Pancreas (tissue), 10 donors: ENCODE measurements around the gene GPC1. TPM values are rescaled to one million over a fixed set of nuclear protein-coding genes. Genes with fewer than 3 reads are reported as not detected.

Experiments
- ATAC-seq, 4 donors: fragments of 200-7000 bp; cut with Tn5 transposase; one replicate each; pipeline versions ENCODE4 v1.8.0 to v1.9.1; 2020; ENCODE audit warnings: mild to moderate bottlenecking in 4 of 4, moderate library complexity in 4 of 4
- DNase-seq, 6 donors: peaks; one replicate each; pipeline ENCODE4 v3.0.0-alpha.2; 2020
- FAIRE-seq: peaks from 2 replicates; lab custom pipeline; 2012; peaks lifted over from hg19 to GRCh38; lab: Jason Lieb, UNC
- H3K27ac ChIP-seq, 4 donors: fragments of 200-600 bp; sonication (generic); 1 replicate in 3 of 4; 2 replicates in 1 of 4; pipeline versions ENCODE4 v1.5.0 to v1.8.0; 2020
- H3K27me3 ChIP-seq, 4 donors: fragments of 200-600 bp; one replicate each; pipeline ENCODE4 v1.8.0; 2021
- H3K36me3 ChIP-seq, 3 donors: fragments of 200-600 bp; sonication (generic) in 1 of 3; one replicate each; pipeline versions ENCODE4 v1.5.0 to v1.8.0; 2020 to 2021
- H3K4me1 ChIP-seq, 3 donors: fragments of 200-600 bp; one replicate each; pipeline ENCODE4 v1.8.0; 2021
- H3K4me3 ChIP-seq, 4 donors: fragments of 200-600 bp; sonication (generic) in 2 of 4; one replicate each; pipeline versions ENCODE4 v1.5.0 to v1.8.0; 2020 to 2021
- H3K9me3 ChIP-seq, 4 donors: fragments of 200-600 bp; one replicate each; pipeline ENCODE4 v1.8.0; 2021
- WGBS, 2 donors: extraction: QIAGEN DNeasy Blood & Tissue Kit; methylation state at CpG; one replicate each; pipeline ENCODE4 v1.1.7; 2013; 5-methylcytosine and 5-hydroxymethylcytosine counted together
- intact Hi-C, 3 donors: fragments of 100-400 bp; cut with DNase I; formaldehyde crosslinking; loops; one replicate each; pipeline versions ENCODE4 v1.11.1 to v1.14.2; 2022
- polyA plus RNA-seq, 2 donors: library from polyadenylated mRNA; stranded (reverse); fragments of 200-250 nt; gene quantifications; one replicate each; pipeline ENCODE4 v1.2.3, GENCODE V29; 2013
- total RNA-seq, 6 donors: library from RNA; stranded (reverse); fragmentation: NEBNext Ultra II Directional in 4 of 6; extraction: Animal tissue kit (Norgen Biotek cat#: 25700) in 4 of 6; gene quantifications; one replicate each; pipeline versions ENCODE4 v1.2.1 to v1.2.4, GENCODE V29; 2021 to 2023
- TF ChIP-seq, protein P1 (sequence below), 4 donors: fragments of 200-600 bp; sonication (generic) in 3 of 4; IDR thresholded peaks; one replicate each; pipeline versions ENCODE4 v1.5.0 to v1.8.0; 2021; ENCODE audit warnings: antibody characterized with exemption in 4 of 4
- donor health status: healthy with polysubstance abuse.
- donor health status: DM: no; HTN: no; CAD: no; lungs with moderate emphysema.
- donor health status: DM: no; HTN: no; CAD: no.
- donor health status: control.
- donor health status: control.
- donor health status: Bipolar disorder and iron deficiency.
- donor health status: DM: yes; HTN: yes; CAD: no.
- donor health status: DM: no; HTN: no; CAD: no.
- donor health status: DM: no; HTN: no; CAD: no.
- donor health status: DM: yes; HTN: yes; CAD: no.

GPC1 gene
- total and polyA plus RNA-seq, 8 donors, result 11.7 to 37.6 (median 18.0) TPM

DNA sequence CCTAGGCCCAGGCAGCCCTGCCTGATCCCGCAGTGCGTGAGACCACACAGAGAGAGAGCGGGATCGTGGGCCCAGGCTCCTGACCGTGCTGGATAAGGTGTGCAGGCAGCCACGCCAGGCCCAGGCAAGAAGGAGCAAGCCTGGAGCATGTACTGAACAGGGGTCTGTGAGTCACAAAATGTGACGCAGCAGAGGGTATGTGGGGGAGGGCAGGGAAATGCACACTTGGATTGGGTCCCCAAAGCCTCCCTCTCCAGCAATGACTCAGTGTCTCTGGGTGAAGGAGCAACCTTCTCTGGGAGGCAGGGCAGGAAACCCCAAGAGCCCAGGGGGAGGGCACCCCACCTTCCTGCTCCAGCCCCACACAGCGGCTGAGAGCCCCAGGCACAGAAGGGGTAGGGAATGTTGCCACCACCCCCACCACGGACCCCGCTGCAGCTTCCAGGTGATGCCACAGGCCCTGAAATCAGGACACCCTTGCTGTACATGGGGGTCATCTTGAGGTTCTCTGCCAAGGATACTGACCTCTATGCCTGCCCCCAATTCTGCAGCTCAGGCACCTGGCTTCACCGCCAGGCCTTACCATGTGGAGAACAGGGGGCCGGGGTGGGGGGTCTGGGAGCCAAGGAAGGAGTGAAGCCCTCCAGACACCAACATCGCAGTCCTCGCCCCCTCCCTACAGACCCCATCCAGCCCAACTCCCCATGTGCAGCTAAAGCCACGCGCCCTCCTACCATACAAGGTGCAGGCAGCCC lies 1.3 kb upstream of the GPC1 start:
- H3K27me3 ChIP-seq, result no peaks in the 10 kb centered on the region
- no peaks in the 10 kb centered on the region for H3K36me3 ChIP-seq
- FAIRE-seq, result no peak
- DNase-seq, result peak in 4 of 6 donors; percentile 27 to 74 (median 48)
- TF ChIP-seq, protein P1, sequence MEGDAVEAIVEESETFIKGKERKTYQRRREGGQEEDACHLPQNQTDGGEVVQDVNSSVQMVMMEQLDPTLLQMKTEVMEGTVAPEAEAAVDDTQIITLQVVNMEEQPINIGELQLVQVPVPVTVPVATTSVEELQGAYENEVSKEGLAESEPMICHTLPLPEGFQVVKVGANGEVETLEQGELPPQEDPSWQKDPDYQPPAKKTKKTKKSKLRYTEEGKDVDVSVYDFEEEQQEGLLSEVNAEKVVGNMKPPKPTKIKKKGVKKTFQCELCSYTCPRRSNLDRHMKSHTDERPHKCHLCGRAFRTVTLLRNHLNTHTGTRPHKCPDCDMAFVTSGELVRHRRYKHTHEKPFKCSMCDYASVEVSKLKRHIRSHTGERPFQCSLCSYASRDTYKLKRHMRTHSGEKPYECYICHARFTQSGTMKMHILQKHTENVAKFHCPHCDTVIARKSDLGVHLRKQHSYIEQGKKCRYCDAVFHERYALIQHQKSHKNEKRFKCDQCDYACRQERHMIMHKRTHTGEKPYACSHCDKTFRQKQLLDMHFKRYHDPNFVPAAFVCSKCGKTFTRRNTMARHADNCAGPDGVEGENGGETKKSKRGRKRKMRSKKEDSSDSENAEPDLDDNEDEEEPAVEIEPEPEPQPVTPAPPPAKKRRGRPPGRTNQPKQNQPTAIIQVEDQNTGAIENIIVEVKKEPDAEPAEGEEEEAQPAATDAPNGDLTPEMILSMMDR (IDR thresholded peaks at IDR 0.05), result no peak
- H3K9me3 ChIP-seq, result no peaks in the 10 kb centered on the region
- intact Hi-C loops, result no loop called here
- H3K27ac ChIP-seq, result peak overlapping the region in 1 of 4 donors; percentile 79
- peak overlapping the region in 2 of 4 donors; percentile 56 to 84 for H3K4me3 ChIP-seq
- peak in 1 of 4 donors; percentile 5 for ATAC-seq
- peaks cover 0 to 11% (median 10%) of the 10 kb centered on the region in 3 donors for H3K4me1 ChIP-seq
- 89 to 91% methylated on average over 16 of the region's 16 CpGs for WGBS, 2 donors

DNA sequence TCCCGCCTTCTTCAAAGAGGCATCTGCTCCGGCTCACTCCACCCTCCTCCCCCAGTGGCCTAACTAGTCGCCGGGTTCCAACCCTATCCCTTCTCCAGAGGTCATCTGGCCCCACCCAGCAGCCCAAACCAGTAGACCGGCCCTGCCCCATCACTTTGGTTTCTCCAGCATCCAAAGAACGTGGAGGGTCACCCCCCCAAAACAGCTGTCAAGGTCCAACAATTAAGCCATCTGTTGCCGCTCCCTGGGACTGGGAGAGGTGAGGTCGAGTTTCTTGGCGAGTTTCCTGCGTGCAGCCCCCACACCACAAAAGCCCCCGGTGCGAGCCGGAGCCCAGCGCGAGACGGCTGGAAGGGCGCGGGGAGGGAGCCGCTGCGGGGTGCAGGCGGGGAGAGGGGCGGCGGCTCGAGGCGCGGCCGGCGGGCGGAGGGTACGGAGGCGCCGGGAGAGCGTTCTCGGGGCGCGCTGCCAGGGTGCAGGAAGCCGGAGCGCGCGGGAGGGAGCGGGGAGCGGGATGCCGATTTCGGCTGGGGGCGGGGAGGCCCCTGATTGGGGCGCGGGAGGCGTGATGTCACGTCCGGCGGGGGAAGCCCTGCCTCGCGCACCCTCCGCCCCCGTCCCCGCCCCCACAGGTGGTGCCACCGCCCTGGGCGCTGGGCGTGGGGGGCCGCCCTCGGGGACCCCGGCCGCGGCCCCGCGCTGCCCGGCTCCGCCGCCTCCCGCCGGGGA lies 571 bp upstream of the GPC1 start:
- peak; percentile 94 to 97 (median 95) for DNase-seq
- 2 to 3% methylated on average over 26 to 71 of the region's 71 CpGs for WGBS, 2 donors
- TF ChIP-seq, protein P1 (IDR thresholded peaks at IDR 0.05), result no peak
- FAIRE-seq, result no peak
- peak overlapping the region; percentile 23 to 84 (median 66) for H3K4me3 ChIP-seq
- no peaks in the 10 kb centered on the region for H3K9me3 ChIP-seq
- H3K36me3 ChIP-seq, result no peaks in the 10 kb centered on the region
- intact Hi-C loops, result loop anchor here in 1 of 3 donors (5.0 kb wide), 1 partner anchor 203 kb away; no protein-coding TSS in a partner anchor
- peak overlapping the region; percentile 23 to 79 (median 72) for H3K27ac ChIP-seq
- H3K4me1 ChIP-seq, result peaks cover 0 to 11% (median 10%) of the 10 kb centered on the region in 3 donors
- ATAC-seq, result peak; percentile 80 to 88 (median 85)
- no peaks in the 10 kb centered on the region for H3K27me3 ChIP-seq

DNA sequence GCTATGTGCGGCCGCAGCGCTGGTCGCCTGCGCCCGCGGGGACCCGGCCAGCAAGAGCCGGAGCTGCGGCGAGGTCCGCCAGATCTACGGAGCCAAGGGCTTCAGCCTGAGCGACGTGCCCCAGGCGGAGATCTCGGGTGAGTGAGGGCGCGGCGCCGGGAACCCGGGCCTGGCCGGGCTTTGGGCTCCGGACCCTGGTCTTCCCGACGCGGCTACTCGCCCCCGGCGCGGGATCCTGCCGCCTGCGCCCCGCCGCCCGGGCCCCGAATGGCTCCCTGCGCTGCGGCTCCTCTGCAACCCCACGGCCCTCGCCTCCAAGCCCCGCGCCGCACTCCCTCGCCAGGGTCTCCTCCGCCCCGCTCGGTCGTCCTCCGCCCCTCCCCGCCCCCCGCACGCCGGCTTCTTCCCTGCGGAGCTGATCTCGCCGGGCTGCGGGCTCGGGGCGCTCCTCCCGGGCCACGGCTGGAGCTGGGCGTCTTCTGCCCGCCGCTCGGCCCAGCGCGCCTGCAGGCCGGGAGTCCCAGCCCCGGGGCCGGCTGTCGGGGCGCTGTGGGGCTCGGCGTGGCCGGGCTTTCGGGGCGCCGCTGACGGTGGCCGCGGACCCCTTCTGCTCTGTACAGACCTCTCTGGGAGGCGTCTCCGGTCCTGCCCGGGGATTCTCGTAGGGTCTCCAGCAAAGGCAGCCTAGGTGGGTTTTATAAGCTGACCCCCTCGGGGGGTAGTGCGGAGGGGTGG lies 652 bp downstream of the GPC1 start:
- TF ChIP-seq, protein P1 (IDR thresholded peaks at IDR 0.05), result no peak
- H3K4me1 ChIP-seq, result peaks cover 0 to 11% (median 10%) of the 10 kb centered on the region in 3 donors
- ATAC-seq (peak in 2 of 4 donors; percentile 4 to 12), DNase-seq (peak in 3 of 6 donors; percentile 64 to 81 (median 77)), FAIRE-seq (no peak)
- no peaks in the 10 kb centered on the region for H3K36me3 ChIP-seq
- H3K4me3 ChIP-seq, result peak overlapping the region; percentile 56 to 84 (median 67)
- H3K27ac ChIP-seq, result peak overlapping the region; percentile 71 to 79 (median 74)
- H3K27me3 ChIP-seq, result no peaks in the 10 kb centered on the region
- intact Hi-C loops, result loop anchor here in 1 of 3 donors (5.0 kb wide), 1 partner anchor 204 kb away; no protein-coding TSS in a partner anchor
- WGBS, 2 donors, result 0 to 1% methylated on average over 65 to 88 of the region's 88 CpGs
- no peaks in the 10 kb centered on the region for H3K9me3 ChIP-seq

DNA sequence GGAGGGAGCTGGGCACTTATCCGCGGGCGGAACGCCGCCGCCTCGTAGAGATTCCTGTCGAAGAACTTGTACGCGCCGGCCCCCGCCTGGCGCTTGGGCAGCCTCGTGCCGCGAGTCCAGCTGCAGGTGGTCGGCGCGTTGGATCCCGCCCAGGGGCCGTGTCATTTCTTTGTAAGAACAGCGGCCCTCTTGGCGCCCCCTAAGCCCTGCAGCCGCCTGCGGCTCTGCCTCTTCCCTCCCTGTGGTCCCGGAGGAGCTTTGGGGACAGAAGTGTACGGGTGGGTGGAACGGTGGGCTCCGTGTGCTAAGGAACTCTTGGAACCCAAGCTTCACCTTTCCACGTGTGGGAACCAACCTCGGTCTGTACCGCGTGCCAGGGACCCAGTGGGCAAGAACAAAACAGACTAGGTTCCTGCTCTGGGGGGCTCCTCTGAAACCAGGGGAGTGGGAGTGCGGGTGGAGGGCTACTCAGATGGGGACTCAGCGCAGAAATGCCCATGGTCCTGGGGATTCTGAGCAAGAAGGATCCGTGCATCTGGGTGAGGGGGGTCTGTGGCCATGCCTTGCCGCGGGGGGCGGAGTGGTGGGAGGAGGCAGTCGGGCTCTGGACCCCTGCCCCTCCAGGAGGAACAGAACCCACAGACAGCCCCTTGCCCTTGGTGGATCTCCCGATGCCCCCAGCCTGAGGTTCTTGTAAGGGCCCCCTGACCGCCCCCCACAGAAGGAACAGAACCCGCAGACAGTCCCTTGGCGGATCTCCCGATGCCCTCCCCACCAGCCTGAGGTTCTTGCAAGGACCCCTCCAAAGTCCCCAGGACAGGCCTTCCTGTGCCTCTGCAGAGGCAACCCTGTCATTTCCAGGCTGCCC lies 1.5 kb downstream of the GPC1 start:
- Histone ChIP-seq H3K27me3 (no peaks in the 10 kb centered on the region), H3K9me3 (no peaks in the 10 kb centered on the region), H3K4me3 (peak overlapping the region; percentile 56 to 84 (median 67)), H3K4me1 (peaks cover 0 to 11% (median 10%) of the 10 kb centered on the region in 3 donors), H3K27ac (no peak overlapping the region), H3K36me3 (no peaks in the 10 kb centered on the region)
- 29% methylated on average over 34 to 45 of the region's 45 CpGs for WGBS, 2 donors
- TF ChIP-seq, protein P1 (IDR thresholded peaks at IDR 0.05), result no peak
- no peak for FAIRE-seq
- intact Hi-C loops, result loop anchor here in 1 of 3 donors (5.0 kb wide), 1 partner anchor 205 kb away; no protein-coding TSS in a partner anchor
- peak in 3 of 6 donors; percentile 53 to 70 (median 60) for DNase-seq
- no peak for ATAC-seq
